GM18907 (cell line): ENCODE results near the gene ZNF845.
"Not testable (repeated sequence)": the region's sequence is repeated elsewhere in the genome, so short reads cannot be mapped to it uniquely, and the experiment has no call there.

Experiments used
- ATAC-seq: cut with Tn5 transposase; IDR thresholded peaks from one replicate; pipeline ENCODE4 v1.9.1; 2021; ENCODE audit warnings: mild to moderate bottlenecking, moderate library complexity; ENCODE audit not compliant: unreplicated experiment

The ZNF845 gene

DNA sequence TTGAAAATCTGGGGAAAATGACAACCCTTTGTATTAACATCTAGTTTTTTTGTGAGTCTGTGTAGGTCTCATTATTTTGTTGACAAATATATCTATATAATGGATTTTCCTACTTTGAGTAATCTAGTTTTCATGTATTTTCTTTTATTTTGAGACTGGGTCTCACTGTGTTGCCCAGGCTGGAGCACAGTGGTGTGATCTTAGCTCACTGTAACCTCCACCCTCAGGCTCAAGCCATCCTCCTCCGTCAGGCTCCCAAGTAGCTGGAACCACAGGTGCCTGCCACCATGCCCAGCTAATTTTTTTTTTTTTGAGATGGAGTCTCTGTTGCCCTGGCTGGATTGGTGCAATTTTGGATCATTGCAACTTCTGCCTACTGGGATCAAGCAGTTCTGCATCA, 41.2 kb downstream of the ZNF845 start:
- no peak for ATAC-seq

- ATAC-seq: no peak
These were observed 47.8 kb downstream of the ZNF845 start for GRCh38 chr19:53381376-53381775.

- ATAC-seq: no peak
These were observed 54.6 kb downstream of the ZNF845 start for GRCh38 chr19:53388168-53388567.

GRCh38 chr19:53388904-53389303, 55.4 kb downstream of the ZNF845 start:
- ATAC-seq: no peak

GRCh38 chr19:53389571-53389970, 56.0 kb downstream of the ZNF845 start:
- ATAC-seq: no peak

GRCh38 chr19:53389978-53390377, 56.4 kb downstream of the ZNF845 start:
- ATAC-seq: no peak

DNA sequence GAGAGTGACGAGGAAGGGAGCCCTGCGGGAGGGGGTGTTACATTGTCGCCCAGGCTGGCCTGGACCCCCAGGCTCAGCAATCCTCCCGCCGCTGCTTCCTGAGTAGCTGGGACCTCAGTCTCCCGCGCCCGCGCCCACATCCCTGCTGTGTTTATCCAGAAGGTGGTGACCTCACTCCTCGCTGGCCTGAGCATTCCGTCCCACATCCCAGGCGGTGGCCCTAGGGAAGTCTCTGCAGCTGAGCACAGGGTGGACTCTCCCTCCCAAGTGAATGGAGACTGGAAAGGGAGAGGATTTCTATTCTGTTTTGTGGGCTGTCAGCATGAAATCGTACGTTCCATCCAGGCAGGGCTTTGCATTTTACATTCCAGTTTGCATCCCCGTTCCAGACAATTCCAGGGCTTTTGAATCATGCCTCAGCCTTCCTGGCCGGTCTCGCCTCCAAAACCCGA, 61.0 kb downstream of the ZNF845 start:
- peak; percentile 12 for ATAC-seq

GRCh38 chr19:53394974-53395839, 61.7 kb downstream of the ZNF845 start, which contains the start of gene ZNF765:
Gene ZNF765 (plus strand): TSS chr19:53395149. CDS start chr19:53398016, 2,867 bp downstream.
- ATAC-seq: peak; percentile 89

DNA sequence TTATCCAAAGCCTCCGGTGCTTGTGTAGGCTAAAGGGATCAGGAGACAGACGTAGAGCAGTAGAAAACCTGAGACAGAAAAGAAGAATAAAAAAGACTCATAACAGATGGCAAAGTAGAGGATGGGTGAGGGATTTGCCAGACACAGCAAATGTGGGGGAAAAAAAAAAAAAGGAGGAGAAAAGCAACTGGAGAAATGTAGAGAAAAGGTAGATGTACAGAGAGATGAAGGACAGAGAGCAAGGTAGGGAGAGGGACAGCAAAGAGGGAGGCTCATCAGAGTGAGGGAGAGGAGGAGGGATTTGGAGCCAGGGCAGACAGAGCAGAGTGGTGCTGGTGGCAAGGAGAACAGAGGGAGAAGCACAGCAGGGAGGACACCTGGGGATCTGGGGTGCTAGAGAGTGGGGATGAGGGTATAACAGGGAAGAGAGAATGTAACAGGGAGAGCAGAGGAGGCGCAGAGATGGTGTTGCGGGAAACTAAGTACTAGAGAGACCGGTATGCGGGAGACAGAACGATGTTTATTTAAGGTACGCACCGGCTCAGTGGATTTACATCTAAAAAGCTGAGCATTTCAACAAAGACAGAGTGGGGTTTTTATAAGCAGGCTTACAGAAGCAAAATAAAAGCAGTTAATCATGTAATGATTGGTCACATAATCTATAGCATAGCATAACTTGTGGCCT, 62.4 kb downstream of the ZNF845 start:
- ATAC-seq: not testable (repeated sequence)

DNA sequence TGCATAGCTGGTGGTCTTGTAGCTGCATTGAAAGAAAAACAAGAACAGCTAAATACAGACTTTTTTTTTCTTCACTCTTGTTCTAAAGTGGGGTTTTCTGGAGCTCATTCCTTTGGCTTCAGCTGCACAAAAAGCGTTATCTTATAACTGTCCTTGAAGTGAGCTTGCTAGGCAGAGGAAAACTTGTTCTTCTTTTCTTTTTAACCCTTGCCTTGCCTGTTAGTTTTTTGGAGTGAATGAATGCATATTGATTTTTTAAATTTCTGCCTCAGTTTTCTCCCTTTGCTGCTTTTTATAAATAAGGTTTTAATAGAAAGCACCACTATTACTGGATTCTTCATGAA, 62.9 kb downstream of the ZNF845 start:
- ATAC-seq: no peak

GRCh38 chr19:53397918-53398317, 64.4 kb downstream of the ZNF845 start:
- not testable (repeated sequence) for ATAC-seq
